Memory B cell (primary cell): Measurements from ENCODE around the gene CCT5.
"Not testable (repeated sequence)": the region's sequence is repeated elsewhere in the genome, so short reads cannot be mapped to it uniquely, and the experiment has no call there.

Experiments used
- ATAC-seq: fragments of 150-1000 bp; cut with Tn5 transposase; 2 replicates; pipeline ENCODE4 v1.10.0; 2021; ENCODE audit warnings: low read depth, mild to moderate bottlenecking, moderate library complexity
- DNase-seq, 2 donors: peaks; one replicate each; pipeline ENCODE4 v3.0.0; 2022; ENCODE audit warnings: low spot score in 2 of 2
- H3K27ac Mint-ChIP-seq: one replicate; pipeline ENCODE4 v1.8.0; 2022; ENCODE audit warnings: mild to moderate bottlenecking, moderate library complexity, mixed read lengths
- H3K27me3 Mint-ChIP-seq: one replicate; pipeline ENCODE4 v1.8.0; 2022; ENCODE audit warnings: mixed read lengths
- H3K36me3 Mint-ChIP-seq: one replicate; pipeline ENCODE4 v1.8.0; 2022; ENCODE audit warnings: mild to moderate bottlenecking, mixed read lengths
- H3K4me1 Mint-ChIP-seq: one replicate; pipeline ENCODE4 v1.8.0; 2022; ENCODE audit warnings: mixed read lengths
- H3K4me3 Mint-ChIP-seq: one replicate; pipeline ENCODE4 v1.8.0; 2022; ENCODE audit warnings: mild to moderate bottlenecking, moderate library complexity, mixed read lengths
- H3K9me3 Mint-ChIP-seq: one replicate; pipeline ENCODE4 v1.8.0; 2022; ENCODE audit warnings: mixed read lengths

The CCT5 gene

GRCh38 chr5:10276691-10277090 lies 26.6 kb downstream of the CCT5 start:
- ATAC-seq (no peak), DNase-seq (no peak)
- Mint-ChIP-seq H3K4me3 (no peak overlapping the region), H3K4me1 (no peaks in the 10 kb centered on the region), H3K9me3 (no peaks in the 10 kb centered on the region), H3K36me3 (no peaks in the 10 kb centered on the region), H3K27me3 (peaks cover 6% of the 10 kb centered on the region), H3K27ac (no peak overlapping the region)

DNA sequence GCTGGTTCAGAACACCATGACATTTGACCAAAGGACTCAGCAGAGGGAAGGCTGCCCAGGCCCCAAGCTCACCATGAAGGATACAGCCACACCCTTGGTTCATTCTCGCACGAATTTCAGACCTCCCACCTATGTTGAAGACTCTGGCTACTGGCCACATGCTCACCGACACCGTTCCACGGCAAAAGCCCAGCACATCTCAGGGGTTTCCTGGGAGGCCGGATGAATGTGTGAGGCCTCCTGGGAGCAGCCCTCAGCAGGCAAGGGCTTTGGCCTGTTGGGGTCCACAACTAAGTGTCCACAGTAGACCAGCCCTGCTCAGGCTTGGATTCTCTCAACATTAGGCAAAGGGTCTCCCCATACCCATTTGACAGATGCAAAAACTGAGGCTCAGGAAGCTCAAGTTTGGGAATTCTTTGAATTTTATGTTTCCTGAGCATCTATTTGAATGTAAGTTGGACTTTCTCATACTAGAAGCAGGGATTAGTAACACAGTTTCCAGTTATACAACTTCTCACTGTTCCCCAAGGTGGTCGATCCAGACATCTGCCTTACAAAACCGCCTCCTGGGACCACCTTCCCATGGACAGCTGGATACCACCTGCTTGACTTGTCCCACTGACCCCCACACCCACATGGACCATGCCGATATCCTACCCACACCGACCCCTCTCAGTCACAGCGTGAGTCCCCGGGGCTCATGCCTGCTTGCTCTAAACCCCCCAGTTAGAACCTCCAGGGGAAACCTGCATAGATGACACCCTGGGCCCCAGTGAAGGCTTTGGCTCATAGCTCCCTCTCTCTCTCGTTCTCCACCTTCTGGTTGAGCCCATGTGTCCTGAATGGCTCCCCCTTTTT lies 27.9 kb downstream of the CCT5 start:
- no peaks in the 10 kb centered on the region for H3K36me3 Mint-ChIP-seq
- H3K9me3 Mint-ChIP-seq: no peaks in the 10 kb centered on the region
- H3K27me3 Mint-ChIP-seq: peaks cover 4% of the 10 kb centered on the region
- no peak overlapping the region for H3K4me3 Mint-ChIP-seq
- ATAC-seq (no peak), DNase-seq (no peak)
- H3K4me1 Mint-ChIP-seq: no peaks in the 10 kb centered on the region
- no peak overlapping the region for H3K27ac Mint-ChIP-seq

GRCh38 chr5:10278658-10279279 lies 28.7 kb downstream of the CCT5 start:
- Mint-ChIP-seq H3K27me3 (peaks cover 4% of the 10 kb centered on the region), H3K4me3 (no peak overlapping the region), H3K4me1 (peaks cover 2% of the 10 kb centered on the region), H3K9me3 (no peaks in the 10 kb centered on the region), H3K36me3 (no peaks in the 10 kb centered on the region), H3K27ac (no peak overlapping the region)
- ATAC-seq (no peak), DNase-seq (no peak)

DNA sequence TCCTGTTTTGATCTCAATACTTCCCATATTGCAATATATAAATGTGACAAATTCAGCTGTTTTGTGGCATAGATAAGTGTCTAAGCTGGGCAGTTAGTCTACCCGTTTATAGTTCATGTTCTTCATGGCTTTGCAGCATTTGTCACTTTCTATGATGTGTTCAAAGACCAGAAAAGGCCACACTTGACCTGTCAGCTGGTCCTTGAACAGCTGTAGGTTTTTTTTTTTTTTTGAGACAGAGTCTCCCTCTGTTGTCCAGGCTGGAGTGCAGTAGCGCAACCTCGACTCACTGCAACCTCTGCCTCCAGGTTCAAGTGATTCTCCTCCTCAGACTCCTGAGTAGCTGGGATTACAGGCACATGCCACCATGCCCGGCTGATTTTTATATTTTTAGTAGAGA lies 29.2 kb downstream of the CCT5 start:
- Mint-ChIP-seq H3K36me3 (no peaks in the 10 kb centered on the region), H3K4me3 (no peak overlapping the region), H3K9me3 (no peaks in the 10 kb centered on the region), H3K27me3 (peaks cover 4% of the 10 kb centered on the region), H3K27ac (no peak overlapping the region), H3K4me1 (peaks cover 4% of the 10 kb centered on the region)
- DNase-seq: no peak
- ATAC-seq: no peak

- Mint-ChIP-seq H3K27me3 (peaks cover 4% of the 10 kb centered on the region), H3K9me3 (no peaks in the 10 kb centered on the region), H3K4me1 (peaks cover 4% of the 10 kb centered on the region), H3K27ac (no peak overlapping the region), H3K36me3 (no peaks in the 10 kb centered on the region), H3K4me3 (no peak overlapping the region)
- ATAC-seq (no peak), DNase-seq (no peak)
Observed at GRCh38 chr5:10279925-10280720, 30.0 kb downstream of the CCT5 start.

DNA sequence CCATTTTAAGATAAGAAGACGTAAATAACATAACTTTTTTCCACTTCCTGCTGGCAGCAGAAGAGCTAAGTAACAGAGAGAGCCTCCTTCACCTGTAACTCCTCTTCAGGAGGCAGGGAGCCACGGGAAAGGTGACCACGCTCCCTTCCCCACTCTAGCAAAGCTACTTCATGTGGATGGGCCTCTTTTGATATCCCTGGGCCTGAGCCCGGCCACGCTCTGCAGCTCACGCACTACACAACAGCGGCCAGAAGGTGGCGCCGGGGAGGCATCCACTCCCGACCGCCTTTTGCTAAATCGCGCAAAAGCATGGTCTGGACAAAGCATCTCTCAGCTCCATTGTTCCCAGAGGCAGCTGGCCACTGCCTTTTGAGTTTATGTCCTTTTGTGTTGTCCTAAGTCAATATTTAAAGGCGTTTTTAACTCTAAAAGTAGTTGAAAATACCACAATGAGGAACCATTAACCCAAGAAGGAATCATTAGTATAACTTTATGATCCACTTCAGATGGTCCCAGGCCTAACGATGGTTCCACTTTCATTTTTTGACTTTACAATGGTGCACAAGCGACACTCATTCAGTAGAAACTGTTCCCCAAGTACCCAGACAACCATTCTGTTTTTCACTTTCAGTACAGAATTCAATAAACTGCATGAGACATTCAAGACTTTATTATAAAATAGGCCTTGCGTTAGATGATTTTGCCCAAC lies 34.0 kb downstream of the CCT5 start:
- ATAC-seq: peak; percentile 97
- DNase-seq: peak; percentile 71 to 77
- no peaks in the 10 kb centered on the region for H3K9me3 Mint-ChIP-seq
- peaks cover 4% of the 10 kb centered on the region for H3K27me3 Mint-ChIP-seq
- no peak overlapping the region for H3K27ac Mint-ChIP-seq
- H3K36me3 Mint-ChIP-seq: no peaks in the 10 kb centered on the region
- peaks cover 4% of the 10 kb centered on the region for H3K4me1 Mint-ChIP-seq
- no peak overlapping the region for H3K4me3 Mint-ChIP-seq

DNA sequence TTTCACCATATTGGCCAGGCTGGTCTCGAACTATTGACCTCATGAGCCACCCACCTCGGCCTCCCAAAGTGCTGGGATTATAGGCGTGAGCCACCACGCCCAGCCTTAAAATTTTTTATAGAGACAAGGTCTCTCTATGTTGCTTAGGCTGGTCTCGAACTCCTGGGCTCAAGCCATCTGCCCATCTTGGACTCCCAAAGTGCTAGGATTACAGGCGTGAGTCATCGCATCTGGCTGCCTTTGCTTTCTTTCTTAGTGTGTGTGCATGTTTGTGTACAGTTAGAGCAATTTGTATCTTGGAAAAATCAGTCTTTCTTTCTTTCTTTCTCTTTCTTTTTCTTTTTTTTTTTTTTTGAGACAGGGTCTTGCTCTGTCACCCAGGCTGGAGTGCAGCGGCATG lies 35.3 kb downstream of the CCT5 start:
- ATAC-seq, H3K27ac Mint-ChIP-seq, DNase-seq, H3K27me3 Mint-ChIP-seq, H3K36me3 Mint-ChIP-seq, H3K4me3 Mint-ChIP-seq, H3K9me3 Mint-ChIP-seq, H3K4me1 Mint-ChIP-seq: not testable (repeated sequence)

DNA sequence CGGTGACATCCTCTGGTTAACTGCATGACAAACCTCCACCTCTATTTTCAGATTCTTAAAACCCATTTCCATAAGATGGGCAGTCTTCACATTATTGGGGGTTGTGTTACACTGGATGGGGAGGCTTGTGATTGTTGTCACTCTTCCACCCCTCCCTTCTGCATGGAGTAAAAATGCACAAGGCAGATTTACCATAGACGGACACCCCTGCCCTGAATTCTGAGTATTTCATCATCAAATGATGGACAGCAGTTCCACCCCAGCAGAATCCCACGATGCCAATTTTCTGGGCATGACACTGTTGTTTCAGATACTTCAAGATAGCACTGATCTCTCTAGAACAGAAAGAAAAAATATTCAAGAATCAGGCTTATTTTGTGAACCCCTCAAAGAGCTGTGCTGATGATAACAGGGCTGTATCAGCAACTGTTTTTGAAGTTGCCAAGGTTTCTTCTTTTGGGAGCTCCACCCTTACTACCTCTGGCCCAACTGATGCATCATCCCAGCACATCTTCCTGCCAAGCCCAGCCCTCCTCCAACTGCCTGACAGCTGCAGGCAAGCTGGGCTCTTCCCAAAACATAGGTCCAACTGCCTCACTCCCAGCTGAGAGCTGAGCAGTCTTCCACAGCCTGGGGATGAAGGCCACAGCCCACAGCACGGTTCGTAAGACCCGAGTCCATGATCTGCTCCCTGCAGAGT lies 36.2 kb downstream of the CCT5 start:
- no peak for DNase-seq

DNA sequence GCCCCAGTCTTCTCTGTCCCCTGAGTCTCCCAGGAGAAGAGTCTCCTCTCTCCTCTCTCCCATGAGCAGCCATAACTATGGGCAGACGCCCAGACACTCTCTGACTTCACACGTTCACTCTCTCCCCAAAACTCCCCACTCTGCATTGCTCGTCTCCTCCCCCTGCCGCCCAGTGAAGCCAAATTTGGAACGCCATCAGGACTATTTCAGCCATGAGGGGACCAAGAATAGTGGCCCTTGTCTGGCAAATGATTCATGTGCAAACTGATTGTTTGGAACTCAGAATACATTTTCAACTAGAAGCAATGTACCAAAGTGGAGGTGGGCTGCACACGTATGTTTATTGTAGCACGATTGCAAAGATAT lies 36.8 kb downstream of the CCT5 start:
- H3K36me3 Mint-ChIP-seq: no peaks in the 10 kb centered on the region
- DNase-seq: no peak
- no peak overlapping the region for H3K4me3 Mint-ChIP-seq
- no peak overlapping the region for H3K27ac Mint-ChIP-seq
- no peaks in the 10 kb centered on the region for H3K9me3 Mint-ChIP-seq
- peaks cover 4% of the 10 kb centered on the region for H3K4me1 Mint-ChIP-seq
- no peak for ATAC-seq
- peaks cover 4% of the 10 kb centered on the region for H3K27me3 Mint-ChIP-seq

More for the DNA sequence above, 36.2 kb downstream of the CCT5 start:
- Mint-ChIP-seq H3K27ac (no peak overlapping the region), H3K4me3 (no peak overlapping the region), H3K9me3 (no peaks in the 10 kb centered on the region), H3K4me1 (peaks cover 4% of the 10 kb centered on the region), H3K27me3 (peaks cover 4% of the 10 kb centered on the region), H3K36me3 (no peaks in the 10 kb centered on the region)
- ATAC-seq: no peak

DNA sequence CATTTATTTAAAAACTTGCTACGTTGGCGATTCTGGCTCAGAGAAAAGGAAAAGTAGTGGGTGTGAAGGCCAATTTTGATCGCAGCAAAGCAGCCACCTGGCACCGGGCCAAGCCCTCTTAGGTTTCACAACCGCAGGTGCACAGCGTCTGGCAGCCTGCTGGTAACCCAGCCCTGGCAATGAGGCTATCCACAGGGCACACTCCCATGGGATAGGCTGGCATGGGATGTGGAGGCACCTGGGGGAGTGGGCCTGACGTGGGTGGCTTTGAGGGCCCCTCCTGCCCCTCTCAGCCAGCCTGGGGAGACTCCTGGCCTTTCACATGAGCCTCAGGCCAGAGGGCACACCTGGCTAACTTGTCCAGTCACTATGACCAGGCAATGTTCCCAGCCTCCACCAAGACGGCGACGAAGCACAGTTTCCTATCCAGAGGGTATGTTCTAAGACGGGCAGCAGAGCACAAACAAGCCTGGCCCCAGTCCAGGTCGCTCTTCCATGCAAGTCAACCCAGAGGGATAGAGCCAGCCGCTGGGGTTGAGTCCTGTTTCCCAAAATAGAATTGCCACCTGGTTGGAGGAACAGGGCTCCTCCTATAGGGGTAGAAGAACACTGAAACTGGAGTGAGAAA lies 38.6 kb downstream of the CCT5 start:
- H3K4me1 Mint-ChIP-seq: peaks cover 3% of the 10 kb centered on the region
- peaks cover 5% of the 10 kb centered on the region for H3K27me3 Mint-ChIP-seq
- ATAC-seq: no peak
- peak in 1 of 2 donors; percentile 18 for DNase-seq
- no peak overlapping the region for H3K4me3 Mint-ChIP-seq
- no peak overlapping the region for H3K27ac Mint-ChIP-seq
- H3K9me3 Mint-ChIP-seq: peaks cover under 1% of the 10 kb centered on the region
- peaks cover 1% of the 10 kb centered on the region for H3K36me3 Mint-ChIP-seq

DNA sequence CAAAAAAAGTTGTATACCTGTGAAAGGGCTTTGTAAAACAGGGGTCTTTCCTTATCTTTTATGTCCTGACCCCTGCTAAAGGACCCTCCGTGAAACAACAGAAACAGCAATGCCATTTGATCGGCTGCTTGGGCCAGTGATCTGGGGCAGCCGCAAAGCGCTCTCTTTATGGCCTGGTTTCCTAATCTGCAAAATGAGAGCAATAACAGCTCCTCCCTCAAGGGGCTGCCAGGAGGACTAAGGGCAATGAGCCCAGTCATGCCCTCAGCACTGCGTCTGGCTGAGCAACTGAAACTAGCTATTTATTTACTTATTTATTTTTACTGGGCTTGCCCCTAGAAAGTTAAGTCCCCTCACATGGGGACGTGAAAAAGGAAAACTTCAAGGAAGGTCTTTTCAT lies 39.3 kb downstream of the CCT5 start:
- peaks cover 7% of the 10 kb centered on the region for H3K27me3 Mint-ChIP-seq
- peaks cover 3% of the 10 kb centered on the region for H3K36me3 Mint-ChIP-seq
- H3K9me3 Mint-ChIP-seq: peaks cover 3% of the 10 kb centered on the region
- H3K27ac Mint-ChIP-seq: no peak overlapping the region
- H3K4me1 Mint-ChIP-seq: no peaks in the 10 kb centered on the region
- DNase-seq (no peak), ATAC-seq (no peak)
- H3K4me3 Mint-ChIP-seq: no peak overlapping the region

GRCh38 chr5:10289991-10290390 lies 39.9 kb downstream of the CCT5 start:
- H3K27me3 Mint-ChIP-seq: peaks cover 11% of the 10 kb centered on the region
- ATAC-seq (no peak), DNase-seq (no peak)
- H3K27ac Mint-ChIP-seq: no peak overlapping the region
- H3K4me1 Mint-ChIP-seq: no peaks in the 10 kb centered on the region
- no peak overlapping the region for H3K4me3 Mint-ChIP-seq
- H3K9me3 Mint-ChIP-seq: peaks cover 3% of the 10 kb centered on the region
- peaks cover 3% of the 10 kb centered on the region for H3K36me3 Mint-ChIP-seq

DNA sequence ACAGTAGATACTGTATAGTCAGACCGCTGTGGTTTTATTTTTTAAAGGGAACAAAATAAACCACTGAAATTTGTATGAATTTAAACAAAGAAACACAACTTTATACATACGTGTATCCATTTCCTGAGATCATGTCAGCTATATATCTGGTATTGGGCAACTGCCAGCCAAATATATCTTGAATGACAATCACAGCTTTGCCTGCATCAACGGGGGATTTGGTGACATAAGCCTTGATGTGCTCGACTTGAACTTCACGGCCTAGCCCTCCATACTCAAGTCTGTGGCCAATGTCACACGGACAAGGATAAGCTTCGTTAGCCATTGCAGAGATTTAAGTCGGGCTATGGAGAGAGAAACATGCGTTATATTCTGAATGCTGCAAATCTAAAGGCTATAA lies 40.4 kb downstream of the CCT5 start:
- Mint-ChIP-seq H3K27me3 (peaks cover 11% of the 10 kb centered on the region), H3K4me3 (no peak overlapping the region), H3K4me1 (no peaks in the 10 kb centered on the region), H3K9me3 (peaks cover 3% of the 10 kb centered on the region), H3K36me3 (peaks cover 3% of the 10 kb centered on the region), H3K27ac (no peak overlapping the region)
- ATAC-seq: no peak
- DNase-seq: no peak
